Astrocyte (in vitro differentiated cells and primary cell): ENCODE measurements around the gene FGGY. TPM values are rescaled to one million over a fixed set of nuclear protein-coding genes. Genes with fewer than 3 reads are reported as not detected.
A peak's percentile ranks its signal among the peaks of the same experiment; 100 is the strongest.

ENCODE experiments used
- DNase-seq: peaks from one replicate; pipeline ENCODE4 v3.0.0-alpha.2; 2010; ENCODE audit warnings: low read depth
- FAIRE-seq: peaks from 2 replicates; lab custom pipeline; 2011; peaks lifted over from hg19 to GRCh38; lab: Jason Lieb, UNC
- H2AFZ ChIP-seq: 2 replicates; pipeline ENCODE4 v1.6.0; 2012; ENCODE audit warnings: low read depth, low read length, inconsistent platforms
- H3K27ac ChIP-seq: 2 replicates; pipeline ENCODE4 v1.5.1; 2011; ENCODE audit warnings: low read depth, low read length, inconsistent platforms
- H3K27me3 ChIP-seq: 2 replicates; pipeline ENCODE4 v1.6.0; 2011; ENCODE audit warnings: low read length, inconsistent platforms; ENCODE audit not compliant: insufficient read depth
- H3K36me3 ChIP-seq: 2 replicates; pipeline ENCODE4 v1.5.1; 2011; ENCODE audit warnings: low read length, inconsistent platforms; ENCODE audit not compliant: insufficient read depth
- H3K4me1 ChIP-seq: 2 replicates; pipeline ENCODE4 v1.5.1; 2011; ENCODE audit warnings: low read length, inconsistent platforms; ENCODE audit not compliant: insufficient read depth
- H3K4me2 ChIP-seq: 2 replicates; pipeline ENCODE4 v1.6.0; 2012; ENCODE audit warnings: low read length, inconsistent platforms
- H3K4me3 ChIP-seq: 2 replicates; pipeline ENCODE4 v1.5.1; 2011; ENCODE audit warnings: low read depth, mild to moderate bottlenecking, low read length, inconsistent platforms; ENCODE audit not compliant: insufficient read depth
- H3K79me2 ChIP-seq: 2 replicates; pipeline ENCODE4 v1.6.0; 2012; ENCODE audit warnings: mild to moderate bottlenecking, low read length, inconsistent platforms; ENCODE audit not compliant: insufficient read depth
- H3K9ac ChIP-seq: 2 replicates; pipeline ENCODE4 v1.6.0; 2012; ENCODE audit warnings: mild to moderate bottlenecking, low read length, inconsistent platforms
- H3K9me3 ChIP-seq: 2 replicates; pipeline ENCODE4 v1.5.1; 2012; ENCODE audit warnings: low read depth, mild to moderate bottlenecking, low read length, inconsistent platforms; ENCODE audit not compliant: insufficient read depth
- H4K20me1 ChIP-seq: 2 replicates; pipeline ENCODE4 v1.6.0; 2012; ENCODE audit warnings: low read length, inconsistent platforms; ENCODE audit not compliant: insufficient read depth
- H3K27ac Mint-ChIP-seq: one replicate; pipeline ENCODE4 v1.8.0; 2021; ENCODE audit warnings: mild to moderate bottlenecking, mixed read lengths; ENCODE audit not compliant: unreplicated experiment
- H3K27me3 Mint-ChIP-seq: one replicate; pipeline ENCODE4 v1.8.0; 2021; ENCODE audit warnings: low read depth, mixed read lengths; ENCODE audit not compliant: unreplicated experiment
- H3K36me3 Mint-ChIP-seq: one replicate; pipeline ENCODE4 v1.8.0; 2021; ENCODE audit warnings: low read depth, mixed read lengths; ENCODE audit not compliant: unreplicated experiment
- H3K4me1 Mint-ChIP-seq: one replicate; pipeline ENCODE4 v1.8.0; 2021; ENCODE audit warnings: low read depth, mixed read lengths; ENCODE audit not compliant: unreplicated experiment
- H3K4me3 Mint-ChIP-seq: one replicate; pipeline ENCODE4 v1.8.0; 2021; ENCODE audit warnings: mild to moderate bottlenecking, moderate library complexity, mixed read lengths; ENCODE audit not compliant: unreplicated experiment
- H3K9me3 Mint-ChIP-seq: one replicate; pipeline ENCODE4 v1.8.0; 2021; ENCODE audit warnings: mild to moderate bottlenecking, mixed read lengths; ENCODE audit not compliant: unreplicated experiment
- CTCF ChIP-seq: IDR thresholded peaks from 2 replicates; pipeline ENCODE4 v1.5.1; 2011; ENCODE audit warnings: low read depth, mild to moderate bottlenecking, inconsistent platforms, low read length, moderate library complexity; ENCODE audit not compliant: insufficient read depth
- EZH2 ChIP-seq: IDR thresholded peaks from 2 replicates; pipeline ENCODE4 v1.6.1; 2012; ENCODE audit warnings: mild to moderate bottlenecking, low read length, inconsistent platforms; ENCODE audit not compliant: insufficient read depth
- total RNA-seq: library from RNA; stranded (reverse); gene quantifications from 2 replicates; pipeline ENCODE4 v1.2.1, GENCODE V29; 2021

The FGGY gene
- total RNA-seq, 1 donor from 2014 or later: 6.8 TPM

- Histone ChIP-seq H3K79me2 (no peaks in the 10 kb centered on the region), H3K27ac (no peak overlapping the region), H2AFZ (no peak overlapping the region), H3K9me3 (peaks cover 9% of the 10 kb centered on the region), H3K27me3 (no peaks in the 10 kb centered on the region), H3K4me3 (no peak overlapping the region), H3K36me3 (no peaks in the 10 kb centered on the region), H3K4me1 (peaks cover 31% of the 10 kb centered on the region), H3K9ac (no peak overlapping the region), H3K4me2 (no peak overlapping the region), H4K20me1 (no peaks in the 10 kb centered on the region)
- H3K36me3 Mint-ChIP-seq: peaks cover 18% of the 10 kb centered on the region
- no peak for TF ChIP-seq EZH2
- TF ChIP-seq CTCF: no peak
- H3K27ac Mint-ChIP-seq: no peak overlapping the region
- DNase-seq (no peak), FAIRE-seq (no peak)
- no peak overlapping the region for H3K4me3 Mint-ChIP-seq
- H3K4me1 Mint-ChIP-seq: peaks cover 45% of the 10 kb centered on the region
- no peaks in the 10 kb centered on the region for H3K27me3 Mint-ChIP-seq
- peaks cover 25% of the 10 kb centered on the region for H3K9me3 Mint-ChIP-seq
These were observed 377.7 kb downstream of the FGGY start for GRCh38 chr1:59674595-59674994.

GRCh38 chr1:59675936-59676335 is 379.0 kb downstream of the FGGY start:
- Histone ChIP-seq H3K4me2 (no peak overlapping the region), H3K9me3 (peaks cover 9% of the 10 kb centered on the region), H3K36me3 (no peaks in the 10 kb centered on the region), H3K9ac (no peak overlapping the region), H3K27me3 (no peaks in the 10 kb centered on the region), H2AFZ (no peak overlapping the region), H3K79me2 (no peaks in the 10 kb centered on the region), H3K27ac (no peak overlapping the region), H3K4me1 (peaks cover 20% of the 10 kb centered on the region), H3K4me3 (no peak overlapping the region), H4K20me1 (no peaks in the 10 kb centered on the region)
- FAIRE-seq (no peak), DNase-seq (no peak)
- no peak overlapping the region for H3K27ac Mint-ChIP-seq
- H3K4me1 Mint-ChIP-seq: peaks cover 37% of the 10 kb centered on the region
- peaks cover 18% of the 10 kb centered on the region for H3K36me3 Mint-ChIP-seq
- H3K4me3 Mint-ChIP-seq: no peak overlapping the region
- H3K27me3 Mint-ChIP-seq: no peaks in the 10 kb centered on the region
- TF ChIP-seq EZH2 (no peak), CTCF (no peak)
- peaks cover 25% of the 10 kb centered on the region for H3K9me3 Mint-ChIP-seq

- Mint-ChIP-seq H3K36me3 (peaks cover 17% of the 10 kb centered on the region), H3K4me3 (peak overlapping the region; percentile 58), H3K27me3 (no peaks in the 10 kb centered on the region), H3K27ac (peak overlapping the region; percentile 93), H3K4me1 (peaks cover 37% of the 10 kb centered on the region), H3K9me3 (peaks cover 19% of the 10 kb centered on the region)
- Histone ChIP-seq H3K36me3 (no peaks in the 10 kb centered on the region), H4K20me1 (no peaks in the 10 kb centered on the region), H3K9me3 (peaks cover 9% of the 10 kb centered on the region), H3K27me3 (no peaks in the 10 kb centered on the region), H3K4me2 (peak overlapping the region; percentile 70), H3K4me1 (peaks cover 20% of the 10 kb centered on the region), H3K9ac (no peak overlapping the region), H3K27ac (peak overlapping the region; percentile 66), H3K4me3 (no peak overlapping the region), H3K79me2 (no peaks in the 10 kb centered on the region), H2AFZ (no peak overlapping the region)
- FAIRE-seq (peak; percentile 81), DNase-seq (peak; percentile 21)
- TF ChIP-seq CTCF: no peak
- TF ChIP-seq EZH2: no peak
These were observed 381.1 kb downstream of the FGGY start for GRCh38 chr1:59678040-59678439.
